HG02970 (cell line): Measurements from ENCODE around the gene NUP35.
"Not testable (repeated sequence)": the region's sequence is repeated elsewhere in the genome, so short reads cannot be mapped to it uniquely, and the experiment has no call there.

Source experiments
- ATAC-seq: cut with Tn5 transposase; IDR thresholded peaks from one replicate; pipeline ENCODE4 v1.9.1; 2021; ENCODE audit warnings: mild to moderate bottlenecking, moderate library complexity, moderate number of reproducible peaks; ENCODE audit not compliant: unreplicated experiment, low FRiP score

NUP35 gene

GRCh38 chr2:183126635-183127034 lies 2.4 kb downstream of the NUP35 start:
- no peak for ATAC-seq

GRCh38 chr2:183134016-183134415 lies 9.8 kb downstream of the NUP35 start:
- ATAC-seq, result no peak

GRCh38 chr2:183148955-183149354 lies 24.7 kb downstream of the NUP35 start:
- ATAC-seq, result no peak

GRCh38 chr2:183149489-183149888 lies 25.2 kb downstream of the NUP35 start:
- no peak for ATAC-seq

- not testable (repeated sequence) for ATAC-seq
Observed at GRCh38 chr2:183152280-183152679, 28.0 kb downstream of the NUP35 start.

- no peak for ATAC-seq
Observed at GRCh38 chr2:183153967-183154366, 29.7 kb downstream of the NUP35 start.

- not testable (repeated sequence) for ATAC-seq
Observed at GRCh38 chr2:183154772-183155171, 30.5 kb downstream of the NUP35 start.

GRCh38 chr2:183157131-183157530 lies 32.9 kb downstream of the NUP35 start:
- ATAC-seq, result no peak

- no peak for ATAC-seq
Observed at GRCh38 chr2:183162362-183162761, 38.1 kb downstream of the NUP35 start.

- no peak for ATAC-seq
Observed at GRCh38 chr2:183163821-183164649, 39.8 kb downstream of the NUP35 start.

- ATAC-seq, result no peak
Observed at GRCh38 chr2:183164650-183165015, 40.4 kb downstream of the NUP35 start.

GRCh38 chr2:183166210-183166609 lies 42.0 kb downstream of the NUP35 start:
- ATAC-seq, result no peak

GRCh38 chr2:183166976-183167375 lies 42.7 kb downstream of the NUP35 start:
- ATAC-seq, result not testable (repeated sequence)

- ATAC-seq, result no peak
Observed at GRCh38 chr2:183172220-183172887, 48.1 kb downstream of the NUP35 start.

GRCh38 chr2:183179156-183179555 lies 54.9 kb downstream of the NUP35 start:
- no peak for ATAC-seq

- ATAC-seq, result no peak
Observed at GRCh38 chr2:183185534-183185933, 61.3 kb downstream of the NUP35 start.

GRCh38 chr2:183186296-183186695 lies 62.1 kb downstream of the NUP35 start:
- no peak for ATAC-seq

GRCh38 chr2:183186766-183187165 lies 62.5 kb downstream of the NUP35 start:
- no peak for ATAC-seq

GRCh38 chr2:183192343-183192742 lies 68.1 kb downstream of the NUP35 start:
- ATAC-seq, result no peak

GRCh38 chr2:183193904-183194303 lies 69.7 kb downstream of the NUP35 start:
- ATAC-seq, result no peak

- ATAC-seq, result no peak
Observed at GRCh38 chr2:183195397-183195796, 71.2 kb downstream of the NUP35 start.

GRCh38 chr2:183195998-183196409 lies 71.8 kb downstream of the NUP35 start:
- ATAC-seq, result no peak
